ENCODE results near the gene ABL2. TPM values are rescaled to one million over a fixed set of nuclear protein-coding genes. Genes with fewer than 3 reads are reported as not detected.
"Not testable (repeated sequence)": the region's sequence is repeated elsewhere in the genome, so short reads cannot be mapped to it uniquely, and the experiment has no call there.

Gene ABL2
- total RNA-seq, 1 experiment from 2014 or later = 21.9 TPM

GRCh38 chr1:179217943-179218507 is 11.5 kb downstream of the ABL2 start:
- DNase-seq (ENCODE audit: low read depth) = no peak

DNA sequence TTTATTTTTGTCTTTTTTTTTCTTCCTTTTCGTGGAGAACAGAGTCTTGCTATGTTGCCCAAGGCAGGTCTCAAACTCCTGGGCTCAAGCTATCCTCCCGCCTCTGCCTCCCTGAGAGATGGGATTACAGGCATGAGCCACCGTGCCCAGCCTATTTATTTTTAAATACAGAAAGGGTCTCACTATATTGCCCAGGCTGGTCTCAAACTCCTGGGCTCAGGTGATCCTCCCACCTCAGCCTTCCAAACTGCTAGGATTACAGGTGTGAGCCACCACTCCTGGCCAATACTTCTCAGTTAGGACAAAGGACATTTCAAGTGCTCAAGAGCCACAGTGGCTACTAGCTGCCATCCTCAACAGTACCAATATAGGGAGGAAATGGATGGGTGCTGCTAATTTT is 16.2 kb downstream of the ABL2 start:
- not testable (repeated sequence) for DNase-seq (ENCODE audit: low read depth)

DNA sequence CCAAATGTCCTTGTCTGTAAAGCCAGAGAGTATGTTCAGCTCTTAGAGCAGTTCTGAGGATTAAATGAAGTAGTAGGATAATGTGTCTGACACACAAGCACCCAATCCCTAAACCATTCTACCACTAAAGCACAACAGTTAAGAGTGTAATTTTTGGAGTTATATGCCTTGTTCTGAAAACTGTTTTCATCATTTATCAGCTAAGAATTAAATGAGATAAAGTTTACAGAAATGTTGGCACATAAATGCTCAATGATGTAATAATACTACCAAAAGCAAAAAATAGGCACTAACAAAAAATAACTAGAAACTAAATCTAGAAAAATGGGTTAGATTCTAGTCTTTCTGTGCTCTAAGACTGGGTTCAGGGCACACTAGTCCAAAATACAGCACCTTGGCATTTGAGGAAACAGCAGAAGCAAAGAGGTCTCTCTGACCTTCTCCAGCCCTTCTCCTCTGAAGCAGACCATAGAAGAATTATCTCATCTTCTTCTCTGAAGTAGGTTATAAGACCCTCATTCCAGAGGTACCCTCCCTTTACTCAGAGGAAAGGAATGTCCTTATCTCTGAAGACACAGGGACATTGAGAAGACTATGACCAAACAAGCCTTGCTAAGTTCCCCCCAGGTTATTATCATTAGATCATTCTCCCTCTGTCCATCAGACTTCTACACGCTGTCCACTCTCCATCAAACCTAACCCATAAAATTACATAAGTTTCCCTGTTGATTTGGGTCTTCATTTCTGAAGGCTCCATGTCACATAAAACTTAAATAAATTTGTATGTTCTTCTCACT is 20.6 kb downstream of the ABL2 start:
- DNase-seq (ENCODE audit: low read depth) = no peak

DNA sequence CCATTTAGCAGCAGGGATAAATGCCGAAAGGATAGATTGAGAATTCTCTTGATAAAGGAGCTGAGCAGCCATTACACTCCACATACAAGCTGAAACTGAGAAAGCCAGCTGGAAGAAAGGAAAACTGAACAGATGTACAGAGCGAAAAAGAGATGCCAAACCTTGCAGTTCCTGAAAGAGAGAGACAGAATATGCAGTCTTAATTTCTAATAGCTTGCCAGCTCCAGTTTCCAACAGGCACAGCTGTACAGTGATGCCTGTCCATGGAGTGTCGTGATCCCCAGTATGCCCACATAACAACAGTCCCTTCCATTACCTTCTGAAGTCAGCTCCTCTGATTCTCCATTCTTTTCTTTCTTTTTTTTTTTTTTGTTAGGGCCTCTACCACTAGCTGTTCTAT is 22.7 kb downstream of the ABL2 start:
- DNase-seq (ENCODE audit: low read depth) = no peak

DNA sequence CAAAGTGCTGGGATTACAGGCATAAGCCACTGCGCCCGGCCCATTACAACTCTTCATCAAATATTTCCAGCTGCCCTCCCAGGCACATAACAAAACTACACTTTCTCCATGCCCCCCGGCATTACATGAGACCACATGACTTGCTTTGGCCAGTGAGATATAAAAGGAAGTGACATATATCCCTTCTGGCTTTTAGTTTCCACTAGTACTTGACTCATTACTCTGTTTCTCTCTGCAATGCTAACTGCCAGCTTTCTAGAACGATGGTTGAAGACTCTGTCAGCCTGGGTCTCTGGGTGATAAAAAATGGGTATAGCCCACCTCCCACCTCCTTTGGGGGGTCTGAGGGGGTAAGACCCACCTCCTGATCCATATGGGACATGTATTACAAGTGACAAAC is 24.2 kb downstream of the ABL2 start:
- DNase-seq (ENCODE audit: low read depth) = no peak

GRCh38 chr1:179202161-179202560 is 27.3 kb downstream of the ABL2 start:
- no peak for DNase-seq (ENCODE audit: low read depth)

DNA sequence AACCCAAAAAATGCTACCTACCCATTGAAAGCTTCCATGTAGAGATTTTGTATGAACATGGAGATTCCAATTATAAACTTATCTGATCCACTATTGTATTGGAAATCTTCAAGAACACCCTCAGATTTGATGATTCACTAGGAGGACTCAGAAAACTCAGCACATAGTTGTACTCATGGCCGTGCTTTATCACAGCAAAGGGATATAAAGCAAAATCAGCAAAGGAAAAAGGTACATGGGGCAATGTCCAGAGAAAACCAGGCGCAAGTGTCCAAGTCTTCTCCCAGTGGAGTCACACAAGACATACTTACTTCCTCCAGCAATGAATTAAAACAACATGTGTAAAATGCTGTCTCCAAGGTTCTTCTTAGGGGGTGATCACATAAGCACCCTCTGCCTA is 28.9 kb downstream of the ABL2 start:
- no peak for DNase-seq (ENCODE audit: low read depth)

DNA sequence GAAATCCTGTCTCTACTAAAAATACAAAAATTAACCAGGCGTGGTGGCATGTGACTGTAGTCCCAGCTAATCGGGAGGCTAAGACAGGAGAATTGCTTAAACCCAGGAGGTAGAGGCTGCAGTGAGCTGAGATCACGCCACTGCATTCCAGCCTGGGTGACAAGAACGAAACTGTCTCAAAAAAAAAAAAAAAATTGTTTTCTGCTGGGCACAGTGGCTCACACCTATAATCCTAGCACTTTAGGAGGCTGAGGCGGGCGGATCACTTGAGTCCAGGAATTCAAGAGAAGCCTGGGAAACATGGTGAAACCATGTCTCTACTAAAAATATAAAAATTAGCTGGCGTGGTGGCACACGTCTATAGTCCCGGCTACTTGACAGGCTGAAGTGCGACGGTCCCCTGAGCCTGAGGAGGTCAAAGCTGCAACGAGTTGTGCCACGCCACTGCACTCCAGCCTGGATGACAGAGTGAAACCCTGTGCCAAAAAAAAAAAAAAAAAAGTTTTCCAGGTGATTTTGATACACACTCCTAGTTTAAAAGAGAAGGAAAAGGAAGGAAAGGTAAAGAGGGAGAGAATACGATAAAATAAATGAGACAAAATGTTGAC is 31.7 kb downstream of the ABL2 start:
- DNase-seq (ENCODE audit: low read depth) = no peak

DNA sequence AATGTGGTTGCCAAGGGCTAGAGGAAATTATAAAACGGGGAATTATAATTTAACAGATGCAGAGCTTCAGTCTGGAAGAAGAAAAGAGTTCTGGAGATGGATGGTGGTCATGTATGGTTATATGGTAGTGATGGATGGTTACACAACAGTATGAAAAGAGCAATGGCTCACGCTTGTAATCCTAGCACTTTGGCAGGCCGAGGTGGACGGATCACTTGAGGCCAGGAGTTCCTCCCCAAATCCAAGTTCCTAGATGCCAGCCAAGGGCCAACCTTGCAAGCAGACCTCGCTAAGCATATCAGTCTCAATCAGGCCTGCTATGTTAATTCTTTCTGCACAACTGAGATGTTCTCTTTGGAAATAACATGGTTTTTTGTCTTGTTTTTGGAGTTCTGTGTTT is 33.6 kb downstream of the ABL2 start:
- DNase-seq (ENCODE audit: low read depth) = not testable (repeated sequence)

DNA sequence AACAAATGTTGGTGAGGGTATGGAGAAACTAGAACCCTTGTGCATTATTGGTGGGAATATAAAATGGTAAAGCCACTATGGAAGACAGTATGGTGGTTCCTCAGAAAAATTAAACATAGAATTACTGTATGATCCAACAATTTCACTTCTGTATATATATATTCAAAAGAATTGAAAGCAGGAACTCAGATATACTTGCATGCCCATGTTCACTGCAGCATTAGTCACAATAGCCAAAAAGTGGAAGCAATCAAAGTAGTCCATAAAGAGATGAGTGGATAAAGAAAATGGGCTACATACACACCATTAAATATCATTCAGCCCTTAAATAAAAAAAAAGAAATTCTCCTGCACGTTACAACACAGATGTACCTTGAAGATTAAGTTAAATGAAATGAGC is 34.1 kb downstream of the ABL2 start:
- DNase-seq (ENCODE audit: low read depth) = no peak

GRCh38 chr1:179194068-179194537 is 35.4 kb downstream of the ABL2 start:
- no peak for DNase-seq (ENCODE audit: low read depth)

DNA sequence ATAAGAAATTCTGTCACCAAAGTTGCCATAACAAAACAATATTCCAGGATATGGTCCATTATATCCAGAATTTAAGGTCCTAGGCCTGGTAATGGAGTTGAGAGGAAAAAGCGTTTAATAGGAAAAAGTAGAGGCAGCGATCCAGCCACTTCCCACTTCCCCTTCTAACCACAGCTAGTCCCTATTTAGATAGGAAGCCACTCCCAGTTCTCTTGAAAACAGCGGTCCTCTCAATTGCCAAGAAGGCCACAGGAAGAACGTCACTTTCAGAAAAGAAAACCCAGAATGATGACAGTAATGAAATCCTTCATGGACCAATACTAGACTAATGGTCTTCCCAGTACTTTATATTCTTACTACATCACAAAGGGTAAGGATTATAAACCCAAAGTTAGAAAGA is 38.6 kb downstream of the ABL2 start:
- peak; percentile 16 for DNase-seq (ENCODE audit: low read depth)

DNA sequence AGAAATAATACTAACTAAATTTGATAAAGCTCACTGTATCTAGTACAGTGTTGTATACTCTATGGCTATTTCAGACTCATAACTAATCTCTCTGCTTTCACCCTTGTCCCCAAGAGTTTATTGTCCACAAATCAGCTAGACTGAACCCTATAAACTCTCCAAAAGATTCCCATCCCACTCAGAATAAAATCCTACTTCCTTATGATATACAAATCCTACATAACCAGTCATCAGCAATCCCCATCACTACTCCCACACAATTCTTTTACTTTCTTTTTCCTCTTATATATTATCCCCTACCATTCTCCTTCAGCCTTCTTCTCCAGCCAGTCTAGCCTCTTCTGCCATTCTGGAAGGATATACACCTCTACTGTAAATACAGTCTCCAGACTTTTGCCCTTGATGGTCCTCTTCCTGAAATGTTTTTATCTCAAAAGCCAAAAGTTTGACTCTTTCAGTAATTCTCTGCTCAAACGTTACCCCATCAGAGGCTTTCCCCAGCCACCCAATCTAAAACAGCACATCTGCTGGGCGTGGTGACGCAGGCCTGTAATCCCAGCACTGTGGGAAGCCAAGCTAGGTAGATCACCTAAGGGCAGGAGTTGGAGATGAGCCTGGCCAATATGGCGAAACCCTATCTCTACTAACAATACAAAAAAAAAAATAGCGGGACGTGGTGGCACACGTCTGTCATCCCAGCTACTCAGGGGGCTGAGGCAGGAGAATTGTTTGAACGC is 41.6 kb downstream of the ABL2 start:
- no peak for DNase-seq (ENCODE audit: low read depth)

GRCh38 chr1:179187043-179187442 is 42.4 kb downstream of the ABL2 start:
- no peak for DNase-seq (ENCODE audit: low read depth)

DNA sequence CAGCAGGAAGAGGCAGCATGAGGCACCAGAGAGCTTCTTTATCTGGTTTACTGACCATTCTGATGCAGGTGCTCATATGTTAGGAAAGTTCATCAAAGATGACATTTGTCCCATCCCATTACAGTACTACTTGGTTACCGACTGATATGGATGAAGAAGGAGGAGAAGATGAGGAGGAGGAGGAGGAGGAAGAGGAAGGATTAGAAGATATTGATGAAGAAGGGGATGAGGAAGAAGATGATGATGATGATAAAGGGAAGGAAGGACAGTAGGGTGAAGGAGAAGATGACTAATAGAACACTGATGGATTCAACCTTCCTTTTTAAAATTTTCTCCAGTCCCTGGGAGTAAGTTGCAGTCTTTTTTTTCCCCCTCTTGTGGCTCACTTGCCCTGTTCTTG is 45.1 kb downstream of the ABL2 start:
- no peak for DNase-seq (ENCODE audit: low read depth)

DNA sequence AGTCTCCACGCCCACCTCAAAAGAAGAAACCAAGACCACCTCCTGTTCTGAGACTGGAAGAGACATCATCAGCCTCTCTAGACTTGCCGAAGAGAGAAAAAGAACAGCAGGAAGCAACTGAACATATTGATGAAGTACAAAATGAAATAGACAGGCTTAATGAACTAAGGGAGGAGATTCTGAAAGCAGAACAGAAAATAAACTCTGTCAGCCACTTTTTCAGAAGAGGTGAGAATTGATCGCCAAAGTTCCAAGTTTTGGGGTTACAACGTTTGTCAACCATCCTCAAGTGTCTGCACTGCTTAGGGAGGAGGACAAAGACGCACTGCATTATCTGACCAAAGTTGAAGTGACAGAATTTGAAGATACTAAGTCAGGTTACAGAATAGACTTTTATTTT is 45.6 kb downstream of the ABL2 start:
- DNase-seq (ENCODE audit: low read depth) = no peak

- no peak for DNase-seq (ENCODE audit: low read depth)
Measured at GRCh38 chr1:179178950-179179349, 50.5 kb downstream of the ABL2 start.

GRCh38 chr1:179178183-179178582 is 51.3 kb downstream of the ABL2 start:
- no peak for DNase-seq (ENCODE audit: low read depth)

GRCh38 chr1:179177615-179178014 is 51.9 kb downstream of the ABL2 start:
- no peak for DNase-seq (ENCODE audit: low read depth)

- no peak for DNase-seq (ENCODE audit: low read depth)
Measured at GRCh38 chr1:179177182-179177581, 52.3 kb downstream of the ABL2 start.

DNA sequence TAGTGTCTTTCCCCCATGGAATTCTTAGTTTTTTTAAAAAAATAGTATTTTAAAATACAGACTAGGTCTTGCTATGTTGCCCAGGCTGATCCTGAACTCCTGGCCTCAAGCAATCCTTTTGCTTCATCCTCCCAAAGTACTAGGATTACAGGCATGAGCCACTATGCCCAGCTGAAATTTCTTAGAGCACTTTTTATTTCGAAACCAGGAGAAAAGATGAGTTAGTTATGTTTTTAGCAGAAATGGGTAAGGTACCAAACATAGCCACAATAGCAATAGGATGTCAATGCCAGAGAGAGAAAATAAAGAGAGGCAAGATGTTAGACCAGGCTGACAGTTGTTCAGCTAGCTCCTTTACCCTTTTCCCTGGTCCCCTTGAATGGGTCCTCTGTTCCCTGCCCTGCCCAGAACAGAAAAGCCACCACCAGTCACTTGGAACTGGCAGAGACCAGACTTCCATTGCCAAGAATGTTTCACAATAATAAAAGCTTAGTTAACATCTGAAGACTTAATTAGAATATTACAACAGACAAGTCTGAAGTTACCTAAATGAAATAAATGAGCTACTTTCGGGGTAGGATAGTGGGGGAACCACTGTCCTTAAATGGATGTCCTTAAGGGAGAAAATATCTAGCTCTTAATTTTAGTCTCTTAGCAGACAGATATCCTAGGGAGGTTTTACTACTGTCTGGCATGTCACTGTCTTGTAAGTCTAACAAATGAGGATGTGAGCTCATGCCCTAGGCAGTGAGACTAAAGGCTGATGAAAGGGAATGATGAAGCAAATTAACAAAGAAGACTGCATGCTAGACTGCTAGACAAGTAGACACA is 54.3 kb downstream of the ABL2 start:
- peak; percentile 39 for DNase-seq (ENCODE audit: low read depth)

- DNase-seq (ENCODE audit: low read depth) = not testable (repeated sequence)
Measured at GRCh38 chr1:179170468-179170770, 59.1 kb downstream of the ABL2 start.

All from Daoy (cell line).